WI38 (cell line): Measurements from ENCODE around the gene CD22.

Experiments
- H3K4me3 ChIP-seq: 2 replicates; pipeline ENCODE4 v1.5.1; 2011; ENCODE audit warnings: low read depth, mild to moderate bottlenecking, control low read depth, low read length
- CTCF ChIP-seq: IDR thresholded peaks from 2 replicates; pipeline ENCODE4 v1.5.1; 2012; ENCODE audit warnings: low read depth, mild to moderate bottlenecking, control low read depth, low read length

Gene CD22

GRCh38 chr19:35362261-35363000, 33.4 kb downstream of the CD22 start:
- TF ChIP-seq CTCF, result no peak
- H3K4me3 ChIP-seq, result no peak overlapping the region

GRCh38 chr19:35363001-35363590, 34.1 kb downstream of the CD22 start:
- H3K4me3 ChIP-seq, result no peak overlapping the region
- TF ChIP-seq CTCF, result no peak

GRCh38 chr19:35363711-35364425, 34.9 kb downstream of the CD22 start:
- no peak for TF ChIP-seq CTCF
- no peak overlapping the region for H3K4me3 ChIP-seq

- H3K4me3 ChIP-seq, result no peak overlapping the region
- TF ChIP-seq CTCF, result no peak
Observed at GRCh38 chr19:35365303-35365702, 36.3 kb downstream of the CD22 start.

GRCh38 chr19:35368378-35368777, 39.4 kb downstream of the CD22 start:
- no peak for TF ChIP-seq CTCF
- no peak overlapping the region for H3K4me3 ChIP-seq

- no peak for TF ChIP-seq CTCF
- H3K4me3 ChIP-seq, result no peak overlapping the region
Observed at GRCh38 chr19:35369522-35369921, 40.5 kb downstream of the CD22 start.

- no peak within 1 kb of the TSS for H3K4me3 ChIP-seq
- no peak for TF ChIP-seq CTCF
Observed at GRCh38 chr19:35370722-35371121, 41.7 kb downstream of the CD22 start, which contains the start of gene GPR42. GPR42 (plus strand) TSS chr19:35371068; CDS start chr19:35371360, 292 bp downstream.
